OCI-LY7 (cell line): ENCODE data around the gene SSTR5. TPM values are rescaled to one million over a fixed set of nuclear protein-coding genes. Genes with fewer than 3 reads are reported as not detected.

Experiments
- BruUV-seq: library from RNA; stranded (reverse); fragments of 400-500 nt; replicated peaks from 2 replicates; lab custom pipeline; 2021; lab: Mats Ljungman, UMichigan
- CTCF ChIA-PET: fragments of 300-600 bp; sonication (Branson Sonifier 250); formaldehyde crosslinking; loops from one replicate; lab custom pipeline; 2022; ENCODE audit warnings: antibody characterized with exemption; ENCODE audit not compliant: unreplicated experiment; lab: Charles Lee
- POLR2A ChIA-PET: fragments of 300-600 bp; sonication (Branson Sonifier 250); formaldehyde crosslinking; loops from one replicate; lab custom pipeline; 2022; ENCODE audit warnings: antibody characterized with exemption; lab: Charles Lee
- DNase-seq: peaks from one replicate; pipeline ENCODE4 v3.0.0-alpha.2; 2015; ENCODE audit warnings: low spot score
- H2AFZ ChIP-seq: fragments of 200-600 bp; sonication (generic), shearing (Covaris generic); 2 replicates; pipeline ENCODE4 v1.6.1; 2014; ENCODE audit warnings: mild to moderate bottlenecking, antibody characterized with exemption, low read length, moderate library complexity
- H3K27ac ChIP-seq: fragments of 200-600 bp; sonication (generic); 2 replicates; pipeline ENCODE4 v1.5.1; 2014; ENCODE audit warnings: mixed run types, low read depth, mild to moderate bottlenecking, moderate library complexity, low read length, inconsistent platforms; ENCODE audit not compliant: poor library complexity, severe bottlenecking
- H3K36me3 ChIP-seq: fragments of 200-600 bp; sonication (generic); 2 replicates; pipeline ENCODE4 v1.6.1; 2014; ENCODE audit warnings: mild to moderate bottlenecking, antibody characterized with exemption, low read length, moderate library complexity, mixed read lengths; ENCODE audit not compliant: insufficient read depth
- H3K4me1 ChIP-seq: fragments of 200-600 bp; sonication (generic); 2 replicates; pipeline ENCODE4 v1.5.1; 2014; ENCODE audit warnings: mild to moderate bottlenecking, low read length; ENCODE audit not compliant: insufficient read depth, poor library complexity, severe bottlenecking
- H3K4me2 ChIP-seq: fragments of 200-600 bp; sonication (generic); 2 replicates; pipeline ENCODE4 v1.6.1; 2014; ENCODE audit warnings: mild to moderate bottlenecking, low read length
- H3K4me3 ChIP-seq: fragments of 200-600 bp; sonication (generic); 2 replicates; pipeline ENCODE4 v1.5.1; 2014; ENCODE audit warnings: mild to moderate bottlenecking, low read depth, low read length; ENCODE audit not compliant: poor library complexity, severe bottlenecking
- H3K79me2 ChIP-seq: fragments of 200-600 bp; sonication (generic); 2 replicates; pipeline ENCODE4 v1.6.1; 2016; ENCODE audit warnings: low read depth, mild to moderate bottlenecking, low read length, moderate library complexity, mixed read lengths; ENCODE audit not compliant: insufficient read depth
- H3K9me2 ChIP-seq: fragments of 200-600 bp; sonication (generic); 2 replicates; pipeline ENCODE4 v1.6.1; 2016; ENCODE audit warnings: mild to moderate bottlenecking, low read length, mixed read lengths; ENCODE audit not compliant: insufficient read depth
- H3K9me3 ChIP-seq: fragments of 200-600 bp; sonication (generic); 2 replicates; pipeline ENCODE4 v1.6.1; 2014; ENCODE audit warnings: mild to moderate bottlenecking, mixed run types, low read length, mixed read lengths
- H4K20me1 ChIP-seq: fragments of 200-600 bp; sonication (generic); 2 replicates; pipeline ENCODE4 v1.6.1; 2014; ENCODE audit warnings: mild to moderate bottlenecking, antibody characterized with exemption, low read length, moderate library complexity, mixed read lengths; ENCODE audit not compliant: insufficient read depth
- CTCF ChIP-seq: fragments of 200-600 bp; sonication (generic); conservative IDR thresholded peaks from 2 replicates; pipeline ENCODE4 v1.5.1; 2014; ENCODE audit warnings: mild to moderate bottlenecking, antibody characterized with exemption, low read length, moderate library complexity, mixed read lengths
- EZH2phosphoT487 ChIP-seq: fragments of 200-600 bp; sonication (generic); IDR thresholded peaks from 2 replicates; pipeline ENCODE4 v1.6.1; 2018; ENCODE audit warnings: low read depth, borderline replicate concordance, mild to moderate bottlenecking, mixed run types, antibody characterized with exemption, low read length, moderate library complexity, mixed read lengths
- intact Hi-C: fragments of 100-400 bp; cut with micrococcal nuclease; formaldehyde crosslinking; loops from one replicate; pipeline ENCODE4 v1.10.0; 2022; ENCODE audit not compliant: unreplicated experiment
- total RNA-seq, 2 experiments: library from RNA; depleted of rRNA in 1 of 2; stranded (reverse); fragments of >200 nt in 1 of 2; shearing (Covaris generic) in 1 of 2; gene quantifications; 2 replicates each; pipeline ENCODE4 v1.2.3, GENCODE V29; 2014 to 2022

The SSTR5 gene
- total RNA-seq, 2 experiments from 2014 or later = not detected

GRCh38 chr16:1033128-1033679 is 39.3 kb upstream of the SSTR5 start:
- ChIA-PET CTCF (no interaction called here), POLR2A (no interaction called here)
- Histone ChIP-seq H3K79me2 (no peaks in the 10 kb centered on the region), H3K4me1 (no peaks in the 10 kb centered on the region), H3K36me3 (no peaks in the 10 kb centered on the region), H3K27ac (no peak overlapping the region), H3K9me3 (no peaks in the 10 kb centered on the region), H3K9me2 (no peaks in the 10 kb centered on the region), H3K4me2 (no peak overlapping the region), H3K4me3 (no peak overlapping the region), H2AFZ (no peak overlapping the region), H4K20me1 (no peaks in the 10 kb centered on the region)
- intact Hi-C loops = no loop called here
- no peak for DNase-seq
- TF ChIP-seq EZH2phosphoT487 (no peak), CTCF (no peak)
- no TSS peak for BruUV-seq

- CTCF ChIA-PET = no interaction called here
- TF ChIP-seq CTCF = no peak
- TF ChIP-seq EZH2phosphoT487 = no peak
- POLR2A ChIA-PET = no interaction called here
- DNase-seq = no peak
- Histone ChIP-seq H3K9me2 (no peaks in the 10 kb centered on the region), H3K4me2 (no peak overlapping the region), H3K4me3 (no peak overlapping the region), H4K20me1 (no peaks in the 10 kb centered on the region), H3K27ac (no peak overlapping the region), H3K4me1 (no peaks in the 10 kb centered on the region), H2AFZ (no peak overlapping the region), H3K9me3 (no peaks in the 10 kb centered on the region), H3K79me2 (no peaks in the 10 kb centered on the region), H3K36me3 (no peaks in the 10 kb centered on the region)
- BruUV-seq = no TSS peak
- intact Hi-C loops = no loop called here
These were observed 38.1 kb upstream of the SSTR5 start for GRCh38 chr16:1034230-1035065.

GRCh38 chr16:1035066-1035415 is 37.5 kb upstream of the SSTR5 start:
- Histone ChIP-seq H3K36me3 (no peaks in the 10 kb centered on the region), H3K4me1 (no peaks in the 10 kb centered on the region), H3K79me2 (no peaks in the 10 kb centered on the region), H3K9me3 (no peaks in the 10 kb centered on the region), H3K27ac (no peak overlapping the region), H3K4me3 (no peak overlapping the region), H3K9me2 (no peaks in the 10 kb centered on the region), H2AFZ (no peak overlapping the region), H3K4me2 (no peak overlapping the region), H4K20me1 (no peaks in the 10 kb centered on the region)
- CTCF ChIA-PET = no interaction called here
- no peak for DNase-seq
- POLR2A ChIA-PET = no interaction called here
- intact Hi-C loops = no loop called here
- TF ChIP-seq EZH2phosphoT487 (no peak), CTCF (no peak)
- BruUV-seq = no TSS peak
